ENCODE data around the gene FOXN3.

The FOXN3 gene

DNA sequence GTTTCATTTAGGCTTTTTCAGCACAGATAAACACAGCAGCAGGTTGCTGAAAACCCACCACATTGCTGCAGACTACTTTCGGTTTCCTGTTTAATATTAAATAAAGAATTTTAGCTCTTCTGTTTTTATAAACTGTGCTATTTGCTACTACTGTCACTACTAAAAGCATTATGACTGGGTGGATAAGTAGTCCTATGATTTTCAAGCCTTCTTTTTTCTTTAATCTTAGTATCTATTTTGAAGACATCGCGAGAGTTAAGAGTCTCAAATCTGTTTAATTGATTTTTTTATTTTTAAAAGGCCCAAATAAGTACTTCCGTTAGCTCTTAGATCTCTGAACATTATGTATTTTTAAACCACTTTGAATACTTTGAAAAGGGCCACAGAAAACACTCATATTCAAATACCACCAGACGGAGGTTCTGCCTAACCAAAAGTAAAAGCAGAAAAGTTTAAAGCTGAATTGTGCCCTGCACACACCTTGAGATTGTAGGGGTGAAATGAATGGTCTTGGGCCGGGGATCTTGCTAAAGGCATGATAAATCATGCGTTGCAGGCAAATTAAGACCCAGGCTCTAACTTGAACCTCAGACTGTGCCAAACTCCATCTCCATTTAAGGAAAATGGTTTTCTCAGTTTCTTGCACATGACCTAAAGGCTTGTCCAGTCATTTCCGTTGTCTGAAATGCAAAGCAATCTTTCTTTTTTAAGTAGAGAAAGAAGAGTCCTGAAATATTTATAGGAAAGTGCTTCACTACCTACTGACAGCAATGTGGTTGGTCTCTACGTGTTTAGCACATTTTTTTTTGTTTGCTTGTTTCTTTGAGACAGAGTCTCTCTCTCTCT, 13.6 kb upstream of the FOXN3 start:
- DNase-seq (ENCODE audit: low read depth) = no peak

DNA sequence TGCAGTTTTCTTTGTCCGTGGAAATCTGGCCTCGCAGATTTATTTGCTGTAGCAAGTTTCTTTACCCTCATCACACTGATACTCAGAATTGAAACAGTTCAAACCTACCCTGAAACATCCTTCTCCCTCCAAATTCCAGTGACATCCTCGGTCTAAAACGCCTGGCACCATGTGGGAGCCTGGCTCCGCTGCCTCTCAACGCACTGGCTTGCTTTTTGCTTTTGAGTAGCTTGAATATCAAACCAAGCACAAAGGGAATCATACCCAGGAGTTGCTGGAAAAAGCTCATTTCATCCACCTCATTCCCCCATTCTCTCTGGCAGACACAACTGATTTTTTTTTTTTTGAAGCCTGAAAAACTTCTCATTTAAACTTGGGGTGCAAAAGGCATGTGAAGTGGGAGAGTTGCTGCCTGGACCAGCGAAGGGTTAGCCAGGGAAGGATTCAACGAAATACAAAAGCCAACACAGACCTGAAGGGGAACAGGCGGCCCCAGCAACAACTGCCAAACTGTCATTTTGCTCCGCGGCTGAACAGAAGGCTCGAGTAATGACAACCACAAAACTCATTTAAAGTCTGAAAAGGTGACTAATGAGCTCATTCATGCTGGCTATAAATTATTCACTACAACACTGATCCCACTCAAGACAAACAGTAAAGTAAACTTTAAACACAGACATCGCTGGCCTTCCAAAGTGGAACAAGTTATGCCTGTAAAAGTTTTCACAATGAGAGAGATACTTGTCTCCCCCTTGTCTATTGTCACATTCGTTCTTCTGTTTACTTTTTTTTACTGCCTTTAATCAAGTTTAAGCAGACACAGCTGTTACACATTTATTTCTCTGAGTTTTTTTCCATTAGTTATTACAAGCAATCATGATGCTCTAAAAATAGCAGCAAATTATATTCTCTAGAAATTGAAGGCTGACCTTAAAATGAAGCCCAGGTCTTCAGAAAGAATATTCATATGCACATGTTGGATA, 12.5 kb upstream of the FOXN3 start:
- no peak for DNase-seq (ENCODE audit: low read depth)

DNA sequence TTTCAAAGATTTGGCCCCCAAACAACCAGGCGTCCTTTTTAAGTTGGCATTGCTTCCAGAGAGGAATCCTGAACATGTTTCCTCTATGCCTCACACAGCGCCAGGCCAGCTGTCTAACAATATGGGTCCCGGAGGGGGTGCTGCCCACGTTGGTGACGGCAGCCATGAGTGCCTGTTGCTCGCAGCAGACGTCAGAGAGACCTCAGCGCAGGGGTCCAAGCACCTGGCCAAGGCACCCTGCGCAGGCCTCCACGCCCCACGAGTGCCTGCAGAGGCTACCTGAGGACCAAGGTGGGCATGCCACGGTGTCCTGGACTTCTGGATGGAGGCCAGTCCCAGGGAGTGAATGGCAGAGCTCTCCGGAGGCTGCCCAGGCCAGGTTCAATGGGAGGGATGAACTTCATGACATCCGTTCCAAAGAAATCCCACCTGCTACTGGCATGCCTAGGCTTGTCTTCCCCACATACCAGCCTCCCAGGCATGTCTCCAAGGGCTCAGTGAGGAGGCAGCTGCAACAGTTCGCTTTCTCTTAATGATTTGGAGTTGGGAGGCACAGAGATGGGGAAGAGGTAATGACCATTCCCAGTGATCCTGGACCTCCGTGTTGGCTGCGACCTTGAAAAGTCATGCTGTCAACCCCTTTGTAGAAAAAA, 11.6 kb upstream of the FOXN3 start:
- DNase-seq (ENCODE audit: low read depth) = no peak

DNA sequence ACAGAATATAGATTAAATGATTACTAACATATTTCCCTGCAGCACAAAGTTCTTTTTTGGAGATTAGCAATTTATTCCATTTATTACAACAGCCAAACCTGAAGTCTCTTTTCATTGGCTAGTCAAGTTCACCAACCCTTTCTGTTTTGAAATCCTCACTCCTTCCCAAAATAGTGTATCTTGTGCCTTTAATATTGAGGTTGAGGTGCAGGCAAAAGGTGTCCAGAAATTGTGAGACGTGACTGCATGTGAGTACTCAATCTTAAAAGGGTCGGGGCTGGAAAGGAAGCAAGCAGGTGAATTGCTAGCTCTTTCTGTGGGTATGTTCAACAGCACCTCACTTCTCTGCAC, 11.1 kb upstream of the FOXN3 start:
- no peak for DNase-seq (ENCODE audit: low read depth)

DNA sequence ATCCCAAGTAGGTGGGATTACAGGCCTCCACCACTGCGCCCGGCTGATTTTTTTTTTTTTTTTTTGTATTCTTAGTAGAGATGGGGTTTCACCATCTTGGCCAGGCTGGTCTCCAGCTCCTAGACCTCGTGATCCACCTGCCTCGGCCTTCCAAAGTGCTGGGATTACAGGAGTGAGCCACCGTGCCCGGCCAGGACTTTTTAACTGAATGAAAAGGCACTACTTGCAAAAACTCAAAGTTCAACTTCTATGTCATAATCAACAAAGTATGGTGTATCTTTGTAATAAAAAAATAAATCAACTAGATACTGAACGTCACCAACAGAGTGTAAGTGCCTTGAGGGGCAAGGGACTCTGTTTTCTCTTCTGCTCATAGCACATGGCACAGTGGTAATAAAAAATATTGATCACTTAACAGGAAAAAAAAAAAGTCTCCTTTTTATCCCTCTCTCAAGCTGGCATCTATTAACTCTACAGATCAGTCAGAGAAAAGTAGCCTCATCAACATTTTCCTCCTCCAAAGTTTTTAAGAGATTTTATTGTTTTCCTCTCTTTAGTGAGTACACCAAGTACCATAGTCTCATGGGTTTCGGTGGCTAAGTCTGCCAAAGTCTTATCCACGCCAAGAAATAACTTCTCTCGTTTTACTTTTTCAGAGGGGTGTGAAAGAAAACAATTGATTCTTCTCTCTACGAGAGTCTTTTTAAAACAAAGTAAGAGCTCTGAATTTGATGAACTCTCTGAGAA, 10.6 kb upstream of the FOXN3 start:
- no peak for DNase-seq (ENCODE audit: low read depth)

DNA sequence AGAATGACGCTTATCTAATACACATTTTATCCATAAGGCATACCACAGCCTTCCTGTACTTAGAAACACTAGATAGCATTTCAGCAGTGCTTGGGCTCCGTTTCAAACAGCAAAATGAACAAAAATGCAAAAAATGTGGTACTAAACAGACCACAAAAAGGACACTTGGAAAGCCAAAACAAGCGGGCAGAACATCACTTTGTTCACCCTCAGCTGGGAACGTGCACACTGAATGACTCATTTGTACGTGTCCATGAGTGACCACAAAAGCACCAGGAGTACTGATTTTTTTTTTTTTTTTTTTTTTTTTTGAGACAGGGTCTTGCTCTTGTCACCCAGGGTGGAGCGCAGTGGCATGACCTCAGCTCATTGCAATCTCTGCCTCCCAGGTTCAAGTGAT, 8.9 kb upstream of the FOXN3 start:
- DNase-seq (ENCODE audit: low read depth) = peak; percentile 97

DNA sequence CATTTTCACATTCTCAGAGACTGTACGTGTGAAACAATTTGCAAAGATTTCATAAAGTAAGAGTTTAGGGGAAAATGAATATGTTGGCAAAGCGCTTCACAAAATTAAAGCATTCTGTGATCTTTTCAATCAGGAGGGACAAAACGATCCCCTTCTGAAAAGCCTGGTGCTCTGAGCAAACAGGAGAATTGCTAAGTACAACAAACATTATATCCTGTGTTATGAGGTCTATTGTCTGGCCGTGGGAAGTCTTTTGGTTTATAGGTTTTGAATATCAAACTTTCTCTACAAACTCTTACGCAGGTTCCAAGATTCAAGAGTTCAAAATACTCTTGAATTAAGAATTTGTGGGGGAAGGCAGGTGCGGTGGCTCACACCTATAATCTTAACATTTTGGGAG, 7.2 kb upstream of the FOXN3 start:
- no peak for DNase-seq (ENCODE audit: low read depth)

DNA sequence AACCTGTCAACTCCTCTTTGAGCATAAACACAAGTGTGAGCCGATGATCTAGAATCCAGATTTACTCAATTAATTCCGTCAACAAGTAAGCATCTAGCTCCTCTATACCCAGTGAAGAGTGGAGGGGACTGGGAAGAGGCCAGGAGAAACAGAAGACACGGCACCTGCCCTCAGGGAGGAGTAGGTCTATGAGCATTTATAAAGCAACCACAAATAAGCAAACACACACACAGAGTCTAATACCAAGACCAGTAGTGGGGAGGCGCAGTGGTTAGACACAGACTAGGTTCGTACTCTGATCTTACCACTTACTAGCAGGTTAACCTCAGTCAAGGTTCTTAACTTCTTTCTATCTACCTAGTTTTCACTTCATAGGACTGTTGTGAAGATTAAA, 5.9 kb upstream of the FOXN3 start:
- no peak for DNase-seq (ENCODE audit: low read depth)

DNA sequence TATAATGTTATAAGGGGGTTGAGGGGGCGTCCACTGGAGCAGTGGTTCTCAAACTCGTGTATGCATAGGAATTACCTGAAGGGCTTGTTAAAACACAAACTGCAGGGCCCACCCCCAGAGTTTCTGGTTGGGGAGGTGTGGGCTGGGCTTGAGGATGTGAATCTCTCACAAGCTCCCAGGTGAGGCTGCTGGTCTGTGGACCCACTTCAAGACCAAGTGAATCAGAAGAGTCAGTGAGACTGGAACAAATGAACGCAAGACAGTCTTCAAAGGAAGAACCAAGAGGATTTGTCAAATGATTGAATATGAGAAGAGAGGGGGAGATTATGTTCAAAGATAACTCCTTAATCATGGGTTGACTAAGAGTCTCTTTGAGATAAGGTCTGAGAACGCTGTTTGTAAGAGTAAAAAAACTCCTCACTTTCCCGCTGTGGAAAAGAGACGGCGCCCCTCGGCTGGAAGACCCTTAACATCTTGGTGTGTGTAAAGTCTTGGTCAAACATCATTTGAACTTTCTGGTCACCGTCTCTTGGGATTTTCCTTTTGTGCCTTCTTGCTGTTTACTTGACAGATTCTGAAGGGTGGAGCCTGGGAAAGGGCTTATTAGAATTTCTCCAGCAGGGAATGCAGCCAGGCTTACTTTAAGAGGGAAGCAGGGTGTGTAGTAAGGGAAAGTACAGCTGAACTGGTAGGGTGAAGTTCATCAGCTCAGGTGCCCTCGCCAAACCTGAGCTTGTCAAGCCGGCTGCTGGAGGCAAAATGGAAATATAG, 5.3 kb upstream of the FOXN3 start:
- no peak for DNase-seq (ENCODE audit: low read depth)

DNA sequence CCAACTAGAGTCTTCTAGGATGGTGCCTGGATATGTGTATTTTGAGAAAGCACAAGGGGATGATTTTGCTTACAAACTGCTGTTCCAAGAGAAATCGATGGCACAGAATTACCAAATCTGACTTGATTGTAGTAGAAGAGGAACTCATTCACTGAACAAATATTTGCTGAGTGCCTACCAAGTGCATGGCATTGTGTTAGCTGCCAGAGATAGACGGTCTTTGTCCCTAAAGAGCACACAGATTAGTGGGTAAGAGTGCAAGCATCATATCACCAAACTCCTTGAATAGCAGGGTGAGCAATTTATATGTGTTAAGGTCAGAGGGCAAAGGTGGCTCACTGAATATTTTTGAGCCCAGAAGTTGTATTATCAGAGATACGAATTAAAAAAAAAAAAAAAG, 3.5 kb upstream of the FOXN3 start:
- DNase-seq (ENCODE audit: low read depth) = no peak

DNA sequence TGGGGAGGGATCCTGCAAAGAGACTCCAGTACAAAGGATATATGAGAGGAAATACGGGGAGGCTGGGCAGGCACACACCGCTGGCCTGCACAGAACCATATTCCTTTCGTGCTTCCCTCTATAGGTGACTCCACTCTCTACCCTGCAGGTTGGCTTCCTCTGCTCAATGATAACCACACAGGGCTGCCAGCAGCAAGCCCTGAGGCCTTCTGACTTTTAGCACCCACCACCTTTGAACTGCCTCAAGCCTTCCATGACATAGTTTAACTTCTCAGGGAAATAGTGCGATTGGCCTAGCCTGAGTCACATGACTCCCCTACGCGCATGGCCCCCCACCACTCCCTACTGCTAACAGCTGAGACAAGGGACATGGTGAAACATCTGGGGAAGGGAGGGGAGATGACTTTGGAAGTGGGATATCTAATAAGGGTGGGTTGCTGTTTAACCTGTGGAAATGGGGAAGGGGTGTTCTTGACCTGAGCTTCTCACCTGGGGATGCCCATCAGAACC, 3.0 kb upstream of the FOXN3 start:
- DNase-seq (ENCODE audit: low read depth) = no peak

DNA sequence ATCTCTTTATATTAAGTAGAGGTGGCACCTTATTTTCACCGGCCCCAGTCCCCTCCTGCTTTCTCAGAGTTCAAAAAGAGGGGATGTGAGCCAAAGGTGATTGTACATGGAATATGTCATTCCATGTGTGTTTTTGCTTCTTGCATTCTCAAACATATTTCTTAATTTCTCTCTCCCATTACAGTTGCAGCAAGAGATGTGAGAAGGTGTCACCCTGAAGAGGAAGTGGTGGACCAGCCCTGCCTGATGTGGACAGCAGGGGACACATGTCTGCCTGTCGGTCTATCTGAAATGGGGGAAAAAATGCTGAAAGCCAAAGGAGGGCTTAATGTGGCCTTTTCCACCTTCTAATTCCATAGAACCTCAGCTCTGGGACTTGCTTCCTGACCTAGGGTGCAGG, 1.9 kb upstream of the FOXN3 start:
- DNase-seq (ENCODE audit: low read depth) = no peak

DNA sequence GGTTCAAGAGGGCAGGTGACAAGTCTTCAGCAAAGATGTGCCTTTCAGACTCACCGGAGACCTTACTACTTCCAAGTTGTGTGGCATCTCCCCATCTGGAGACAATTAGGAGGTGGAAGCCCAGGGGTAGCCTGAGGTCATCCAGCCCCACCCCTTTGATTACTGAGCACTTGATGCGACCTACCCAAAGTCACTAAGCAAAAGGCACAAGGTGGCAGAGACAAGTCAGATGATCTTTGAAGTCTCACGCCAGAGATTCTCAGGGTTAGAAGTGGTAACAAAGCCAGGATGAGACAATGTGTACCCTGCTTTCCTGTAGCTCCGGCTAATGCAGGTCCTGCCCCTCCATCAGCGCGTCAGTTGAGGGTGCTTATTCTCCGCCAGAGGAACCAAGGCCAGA, 1.4 kb upstream of the FOXN3 start:
- DNase-seq (ENCODE audit: low read depth) = no peak

DNA sequence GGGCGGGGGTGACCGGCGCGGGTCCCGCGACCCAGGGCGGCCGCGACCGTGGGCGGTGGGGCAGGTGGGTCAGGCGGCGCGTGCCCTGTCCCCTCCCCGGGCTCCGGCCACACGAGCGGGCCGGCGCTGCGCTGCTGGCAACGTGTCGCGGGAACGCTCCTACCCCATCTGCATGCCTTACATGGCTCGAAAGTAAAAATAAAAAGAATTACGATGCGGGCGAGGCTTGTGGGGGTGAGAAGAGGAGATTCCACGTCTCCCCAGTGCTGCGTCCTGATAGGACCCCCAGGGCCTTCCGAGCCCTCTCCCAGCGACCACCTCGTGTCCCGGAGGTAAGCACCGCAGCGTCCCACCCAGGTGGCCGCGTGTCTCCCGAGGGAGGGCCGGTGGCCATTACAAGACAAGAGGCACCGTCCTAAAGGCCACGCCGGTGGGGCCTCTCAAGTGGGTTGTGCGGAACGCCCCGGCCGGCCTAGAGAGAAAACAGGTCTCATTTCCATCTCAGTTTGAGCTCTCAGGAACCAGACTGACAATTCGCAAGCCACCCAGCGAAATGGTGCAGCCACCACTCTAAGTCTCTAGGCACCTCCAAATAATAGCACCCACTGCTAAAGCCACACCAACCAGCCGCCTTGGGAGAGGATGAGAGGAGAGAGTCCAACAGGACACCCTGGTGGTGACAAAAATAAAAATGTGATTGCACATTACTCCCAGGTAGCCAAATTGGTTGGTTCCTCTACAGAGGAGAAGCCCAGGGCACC, 612 bp upstream of the FOXN3 start:
- no peak for DNase-seq (ENCODE audit: low read depth)

DNA sequence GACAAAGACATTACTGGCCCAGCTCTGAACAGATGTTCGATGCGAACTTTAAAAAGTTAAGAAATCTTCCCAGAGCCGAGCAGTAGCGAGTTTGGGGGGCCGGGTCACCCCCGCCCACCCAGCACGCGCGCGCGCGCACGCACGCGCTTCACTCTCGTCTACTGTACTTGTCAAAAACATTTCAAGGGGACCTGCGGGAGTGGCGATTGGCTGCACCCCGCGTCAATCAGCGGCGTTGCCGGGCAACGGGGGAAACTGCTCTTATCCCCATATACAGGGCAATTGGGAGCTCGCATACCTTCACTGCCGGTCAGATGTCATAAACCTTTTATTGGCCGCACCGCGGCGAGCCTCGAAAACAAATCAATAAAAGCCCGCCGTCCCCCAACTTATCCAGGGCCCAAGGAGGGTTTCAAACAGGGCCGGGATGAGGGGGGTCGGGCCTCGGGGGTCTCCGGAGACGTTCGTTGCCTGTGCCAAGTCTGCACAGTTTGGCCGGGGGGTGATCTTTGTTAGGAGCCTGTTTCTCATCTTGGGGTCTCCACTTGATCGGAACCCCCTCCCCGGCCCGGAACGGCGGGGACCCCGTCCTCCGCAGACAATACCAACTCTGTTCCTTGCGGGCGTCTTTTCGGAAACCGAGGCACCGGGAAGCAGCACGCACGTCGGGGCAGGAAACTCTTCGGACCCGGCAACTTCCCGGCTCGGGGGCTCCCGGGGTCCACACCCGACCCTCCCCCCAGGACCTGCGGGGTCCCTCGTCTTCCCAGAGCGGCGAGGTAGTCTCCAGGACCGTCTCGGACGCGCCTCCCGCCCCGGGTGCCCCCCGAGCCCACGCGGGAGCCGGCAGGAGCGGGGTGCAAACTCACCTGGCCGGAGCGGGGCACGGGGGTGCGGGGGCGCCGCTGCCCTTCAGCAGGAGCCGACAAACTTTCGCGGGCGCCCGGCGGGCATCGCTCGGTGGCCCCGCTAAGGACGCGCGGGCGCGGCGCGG, 734 bp downstream of the FOXN3 start:
- peak; percentile 95 for DNase-seq (ENCODE audit: low read depth)

DNA sequence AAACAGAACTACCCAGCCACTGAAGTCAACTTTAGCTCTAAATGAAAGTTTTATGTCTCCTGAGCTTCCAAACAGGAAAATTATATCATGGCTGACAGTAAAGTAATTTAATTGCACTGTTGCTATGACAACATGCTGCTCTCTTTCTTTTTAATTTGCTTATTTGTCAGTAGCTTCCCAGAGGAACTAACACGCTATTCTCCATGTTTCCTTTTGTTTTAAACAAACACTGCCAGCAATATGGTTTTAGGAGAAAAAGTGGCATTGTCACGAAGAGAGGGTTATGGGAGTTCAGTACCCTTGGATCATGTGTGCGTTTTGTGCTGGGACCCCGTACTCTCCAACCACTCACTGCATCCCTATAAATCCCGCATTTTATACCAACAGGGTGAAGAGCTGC, 1.9 kb downstream of the FOXN3 start:
- no peak for DNase-seq (ENCODE audit: low read depth)

DNA sequence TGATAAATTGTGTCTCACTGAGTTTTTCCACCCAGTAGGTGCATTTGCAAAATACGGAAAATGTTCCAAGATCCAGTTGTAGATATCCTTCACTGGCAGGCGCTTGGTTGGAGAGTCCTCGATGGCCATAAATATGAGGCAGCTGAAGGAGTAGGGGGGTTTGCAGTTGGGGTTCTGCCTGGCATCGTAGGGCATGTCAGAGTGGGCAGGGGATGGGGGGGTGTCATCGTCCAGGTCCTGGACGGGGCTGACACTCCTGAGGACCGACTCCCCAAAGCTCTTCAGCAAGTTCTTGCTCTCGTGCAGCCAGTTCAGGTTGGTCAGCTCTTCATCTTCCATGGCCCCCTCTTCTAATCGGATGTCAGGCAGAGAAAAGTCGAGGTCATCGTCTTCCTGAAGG, 5.1 kb downstream of the FOXN3 start:
- no peak for DNase-seq (ENCODE audit: low read depth)

DNA sequence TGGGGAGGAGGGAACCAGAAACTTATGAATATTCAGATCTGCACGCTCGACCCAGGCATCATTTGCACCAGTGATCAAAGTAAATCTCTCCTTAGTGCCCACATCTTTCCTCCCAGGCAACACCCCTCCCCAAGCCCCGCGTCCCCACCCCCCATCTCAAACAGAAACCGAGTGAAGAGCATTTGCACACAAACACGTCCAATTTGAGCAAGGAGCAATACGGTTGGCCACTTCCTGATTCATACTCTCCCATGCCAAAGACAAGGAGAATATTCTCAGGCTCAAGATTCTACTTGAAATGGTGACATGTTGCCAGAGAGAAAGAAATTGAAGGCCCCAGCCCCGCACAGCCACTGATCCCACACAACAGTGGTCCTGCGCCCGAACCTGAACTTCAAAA, 7.1 kb downstream of the FOXN3 start:
- no peak for DNase-seq (ENCODE audit: low read depth)
